HEK293 (cell line): ENCODE measurements around the gene HMCN2.

Experiments
- CTCF ChIA-PET: fragments of 350-600 bp; formaldehyde crosslinking; extraction: SDS; loops from one replicate; lab custom pipeline; 2021; ENCODE audit warnings: antibody characterized with exemption; lab: Yijun Ruan, JAX
- POLR2A ChIA-PET: fragments of 300-600 bp; formaldehyde crosslinking; extraction: SDS; loops from one replicate; lab custom pipeline; 2020; ENCODE audit warnings: antibody characterized with exemption, inconsistent platforms; lab: Yijun Ruan, JAX
- H3K27ac ChIP-seq: fragments of 200-500 bp; sonication (Bioruptor generic); 2 replicates; pipeline ENCODE4 v1.5.1; 2014; ENCODE audit warnings: low read depth, low read length, control low read depth, inconsistent platforms; ENCODE audit errors: extremely low read depth
- H3K36me3 ChIP-seq, 2 experiments: fragments of 200-500 bp in 1 of 2; sonication (Bioruptor generic) in 1 of 2; 1 replicate in 1 of 2; 2 replicates in 1 of 2; pipeline ENCODE4 v1.5.1; 2014 to 2017; ENCODE audit warnings: inconsistent platforms in 2 of 2, low read length in 2 of 2; ENCODE audit not compliant: control insufficient read depth in 2 of 2, insufficient read depth in 1 of 2
- H3K4me1 ChIP-seq: fragments of 200-500 bp; sonication (Bioruptor generic); 2 replicates; pipeline ENCODE4 v1.5.1; 2014; ENCODE audit warnings: mild to moderate bottlenecking, low read length, inconsistent platforms; ENCODE audit not compliant: control insufficient read depth, insufficient read depth
- H3K4me3 ChIP-seq: 2 replicates; pipeline ENCODE4 v1.5.1; 2011; ENCODE audit warnings: low read depth, mild to moderate bottlenecking, control low read depth, low read length, moderate library complexity
- H3K9me3 ChIP-seq: fragments of 200-500 bp; sonication (Bioruptor generic); 2 replicates; pipeline ENCODE4 v1.5.1; 2014; ENCODE audit warnings: low read depth, low read length, inconsistent platforms; ENCODE audit not compliant: control insufficient read depth, insufficient read depth
- GLIS2 ChIP-seq: fragments of 450-650 bp; formaldehyde crosslinking; IDR thresholded peaks from 2 replicates; pipeline ENCODE4 v1.5.1; 2016; ENCODE audit warnings: missing biosample characterization, missing genetic modification characterization
- SCRT2 ChIP-seq: fragments of 450-650 bp; formaldehyde crosslinking; IDR thresholded peaks from 2 replicates; pipeline ENCODE4 v1.5.1; 2016; ENCODE audit warnings: missing biosample characterization, missing genetic modification characterization
- SP3 ChIP-seq: fragments of 450-650 bp; formaldehyde crosslinking; IDR thresholded peaks from 2 replicates; pipeline ENCODE4 v1.5.1; 2016; ENCODE audit warnings: missing biosample characterization, missing genetic modification characterization
- ZBTB17 ChIP-seq: fragments of 450-650 bp; formaldehyde crosslinking; IDR thresholded peaks from 2 replicates; pipeline ENCODE4 v1.5.1; 2016; ENCODE audit warnings: missing biosample characterization, missing genetic modification characterization
- ZNF169 ChIP-seq: fragments of 450-650 bp; formaldehyde crosslinking; IDR thresholded peaks from 2 replicates; pipeline ENCODE4 v1.5.1; 2016; ENCODE audit warnings: missing biosample characterization, missing genetic modification characterization
- ZNF202 ChIP-seq: fragments of 450-650 bp; formaldehyde crosslinking; IDR thresholded peaks from 2 replicates; pipeline ENCODE4 v1.5.1; 2016; ENCODE audit warnings: missing biosample characterization, missing genetic modification characterization, borderline replicate concordance
- ZNF274 ChIP-seq, 2 experiments: fragments of 200-500 bp in 1 of 2; fragments of 450-650 bp in 1 of 2; sonication (Bioruptor generic) in 1 of 2; formaldehyde crosslinking in 1 of 2; IDR thresholded peaks; 2 replicates each; pipeline versions ENCODE4 v1.5.1 to v1.6.1; 2014 to 2016; ENCODE audit warnings: borderline replicate concordance in 1 of 2, inconsistent platforms in 1 of 2, low read length in 1 of 2, missing biosample characterization in 1 of 2, missing genetic modification characterization in 1 of 2
- ZNF280D ChIP-seq: fragments of 450-650 bp; formaldehyde crosslinking; IDR thresholded peaks from 2 replicates; pipeline ENCODE4 v1.5.1; 2016; ENCODE audit warnings: missing biosample characterization, missing genetic modification characterization
- ZNF391 ChIP-seq: fragments of 450-650 bp; formaldehyde crosslinking; IDR thresholded peaks from 2 replicates; pipeline ENCODE4 v1.5.1; 2016; ENCODE audit warnings: low read depth, missing biosample characterization, missing genetic modification characterization, borderline replicate concordance
- ZNF777 ChIP-seq: fragments of 450-650 bp; formaldehyde crosslinking; IDR thresholded peaks from 2 replicates; pipeline ENCODE4 v1.5.1; 2017; ENCODE audit warnings: missing biosample characterization, missing genetic modification characterization, borderline replicate concordance
- ZNF792 ChIP-seq: fragments of 450-650 bp; formaldehyde crosslinking; IDR thresholded peaks from 2 replicates; pipeline ENCODE4 v1.5.1; 2016; ENCODE audit warnings: missing biosample characterization, missing genetic modification characterization
- ZSCAN23 ChIP-seq: fragments of 450-650 bp; formaldehyde crosslinking; IDR thresholded peaks from 2 replicates; pipeline ENCODE4 v1.5.1; 2016; ENCODE audit warnings: missing biosample characterization, missing genetic modification characterization
- TF ChIP-seq, protein P1 (sequence below): fragments of 450-650 bp; formaldehyde crosslinking; IDR thresholded peaks from 2 replicates; pipeline ENCODE4 v1.5.1; 2016; ENCODE audit warnings: missing biosample characterization, missing genetic modification characterization
- TF ChIP-seq, protein P2 (sequence below): fragments of 450-650 bp; formaldehyde crosslinking; IDR thresholded peaks from 2 replicates; pipeline ENCODE4 v1.5.1; 2016; ENCODE audit warnings: missing biosample characterization, missing genetic modification characterization

Gene HMCN2

GRCh38 chr9:130361873-130362362 is 96.4 kb downstream of the HMCN2 start:
- ChIA-PET POLR2A (no interaction called here), CTCF (interaction anchor here (0.7 kb wide), 1 partner anchor 23 kb away, joined by 3 read pairs; no protein-coding TSS in a partner anchor)

GRCh38 chr9:130362691-130363090 is 97.1 kb downstream of the HMCN2 start:
- TF ChIP-seq ZNF391 (tag by site-specific recombination) = no peak
- no peak for TF ChIP-seq ZBTB17 (tag by site-specific recombination)
- no peak for TF ChIP-seq SP3 (tag by site-specific recombination)
- TF ChIP-seq ZNF169 (tag by site-specific recombination) = no peak
- TF ChIP-seq ZNF792 (tag by site-specific recombination) = no peak
- TF ChIP-seq ZSCAN23 = no peak
- TF ChIP-seq ZNF280D = no peak
- TF ChIP-seq ZNF274 (IDR thresholded peaks at IDR 0.05; ENCODE audit: low read length) = no peak
- TF ChIP-seq ZNF274 (tag by site-specific recombination; IDR thresholded peaks at IDR 0.05; ENCODE audit: borderline replicate concordance) = no peak
- no peak for TF ChIP-seq SCRT2 (tag by site-specific recombination)
- no peak for TF ChIP-seq ZNF777 (tag by site-specific recombination)
- TF ChIP-seq, protein P1, sequence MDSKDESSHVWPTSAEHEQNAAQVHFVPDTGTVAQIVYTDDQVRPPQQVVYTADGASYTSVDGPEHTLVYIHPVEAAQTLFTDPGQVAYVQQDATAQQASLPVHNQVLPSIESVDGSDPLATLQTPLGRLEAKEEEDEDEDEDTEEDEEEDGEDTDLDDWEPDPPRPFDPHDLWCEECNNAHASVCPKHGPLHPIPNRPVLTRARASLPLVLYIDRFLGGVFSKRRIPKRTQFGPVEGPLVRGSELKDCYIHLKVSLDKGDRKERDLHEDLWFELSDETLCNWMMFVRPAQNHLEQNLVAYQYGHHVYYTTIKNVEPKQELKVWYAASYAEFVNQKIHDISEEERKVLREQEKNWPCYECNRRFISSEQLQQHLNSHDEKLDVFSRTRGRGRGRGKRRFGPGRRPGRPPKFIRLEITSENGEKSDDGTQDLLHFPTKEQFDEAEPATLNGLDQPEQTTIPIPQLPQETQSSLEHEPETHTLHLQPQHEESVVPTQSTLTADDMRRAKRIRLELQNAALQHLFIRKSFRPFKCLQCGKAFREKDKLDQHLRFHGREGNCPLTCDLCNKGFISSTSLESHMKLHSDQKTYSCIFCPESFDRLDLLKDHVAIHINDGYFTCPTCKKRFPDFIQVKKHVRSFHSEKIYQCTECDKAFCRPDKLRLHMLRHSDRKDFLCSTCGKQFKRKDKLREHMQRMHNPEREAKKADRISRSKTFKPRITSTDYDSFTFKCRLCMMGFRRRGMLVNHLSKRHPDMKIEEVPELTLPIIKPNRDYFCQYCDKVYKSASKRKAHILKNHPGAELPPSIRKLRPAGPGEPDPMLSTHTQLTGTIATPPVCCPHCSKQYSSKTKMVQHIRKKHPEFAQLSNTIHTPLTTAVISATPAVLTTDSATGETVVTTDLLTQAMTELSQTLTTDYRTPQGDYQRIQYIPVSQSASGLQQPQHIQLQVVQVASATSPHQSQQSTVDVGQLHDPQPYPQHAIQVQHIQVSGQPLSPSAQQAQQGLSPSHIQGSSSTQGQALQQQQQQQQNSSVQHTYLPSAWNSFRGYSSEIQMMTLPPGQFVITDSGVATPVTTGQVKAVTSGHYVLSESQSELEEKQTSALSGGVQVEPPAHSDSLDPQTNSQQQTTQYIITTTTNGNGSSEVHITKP (tag by site-specific recombination) = no peak
- TF ChIP-seq, protein P2, sequence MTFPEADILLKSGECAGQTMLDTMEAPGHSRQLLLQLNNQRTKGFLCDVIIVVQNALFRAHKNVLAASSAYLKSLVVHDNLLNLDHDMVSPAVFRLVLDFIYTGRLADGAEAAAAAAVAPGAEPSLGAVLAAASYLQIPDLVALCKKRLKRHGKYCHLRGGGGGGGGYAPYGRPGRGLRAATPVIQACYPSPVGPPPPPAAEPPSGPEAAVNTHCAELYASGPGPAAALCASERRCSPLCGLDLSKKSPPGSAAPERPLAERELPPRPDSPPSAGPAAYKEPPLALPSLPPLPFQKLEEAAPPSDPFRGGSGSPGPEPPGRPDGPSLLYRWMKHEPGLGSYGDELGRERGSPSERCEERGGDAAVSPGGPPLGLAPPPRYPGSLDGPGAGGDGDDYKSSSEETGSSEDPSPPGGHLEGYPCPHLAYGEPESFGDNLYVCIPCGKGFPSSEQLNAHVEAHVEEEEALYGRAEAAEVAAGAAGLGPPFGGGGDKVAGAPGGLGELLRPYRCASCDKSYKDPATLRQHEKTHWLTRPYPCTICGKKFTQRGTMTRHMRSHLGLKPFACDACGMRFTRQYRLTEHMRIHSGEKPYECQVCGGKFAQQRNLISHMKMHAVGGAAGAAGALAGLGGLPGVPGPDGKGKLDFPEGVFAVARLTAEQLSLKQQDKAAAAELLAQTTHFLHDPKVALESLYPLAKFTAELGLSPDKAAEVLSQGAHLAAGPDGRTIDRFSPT (tag by site-specific recombination) = no peak
- no peak for TF ChIP-seq ZNF202
- no peaks in the 10 kb centered on the region for H3K36me3 ChIP-seq
- POLR2A ChIA-PET = no interaction called here
- H3K9me3 ChIP-seq = no peaks in the 10 kb centered on the region
- H3K4me1 ChIP-seq = no peaks in the 10 kb centered on the region
- no peak overlapping the region for H3K4me3 ChIP-seq
- CTCF ChIA-PET = interaction anchor here (1.2 kb wide), 1 partner anchor 19 kb away, joined by 3 read pairs; no protein-coding TSS in a partner anchor
- no peak overlapping the region for H3K27ac ChIP-seq

More at GRCh38 chr9:130361873-130362362, 96.4 kb downstream of the HMCN2 start:
- H3K4me3 ChIP-seq = no peak overlapping the region
- H3K4me1 ChIP-seq = no peaks in the 10 kb centered on the region
- H3K27ac ChIP-seq = no peak overlapping the region
- TF ChIP-seq GLIS2 (0 out of 2 replicates have a peak, but pooled peaks have one; percentile 20), SP3 (tag by site-specific recombination) (no peak)
- TF ChIP-seq, all 188 proteins: peak for 1
- H3K36me3 ChIP-seq = no peaks in the 10 kb centered on the region
- H3K9me3 ChIP-seq = no peaks in the 10 kb centered on the region
